ENCODE measurements around the gene ACVR1B.
A peak's percentile ranks its signal among the peaks of the same experiment; 100 is the strongest.

The ACVR1B gene

DNA sequence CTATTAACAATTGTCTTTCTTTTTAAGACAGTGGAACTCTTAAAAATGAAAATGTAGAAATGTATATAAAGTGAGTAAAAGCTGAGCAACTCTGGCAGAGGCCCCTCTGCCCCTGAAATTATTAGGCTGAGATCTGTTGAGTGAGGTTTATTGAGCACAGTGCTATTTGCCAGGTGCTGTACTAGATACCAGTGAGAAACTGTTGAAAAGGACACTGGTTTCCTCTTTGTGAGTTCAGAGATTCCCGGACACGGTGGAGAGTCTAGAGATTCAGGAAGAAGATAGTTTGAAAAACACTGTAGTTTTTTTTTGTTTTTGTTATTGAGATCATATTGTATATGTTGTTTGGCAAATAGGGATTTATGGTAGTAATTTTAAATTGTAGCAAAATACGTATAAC, 11.2 kb downstream of the ACVR1B start:
- no peak overlapping the region for H4K5ac ChIP-seq (ENCODE audit: low read length)
- WGBS (ENCODE audit: extremely low coverage, insufficient coverage, low lambda C conversion rate) = no CpG with 5 or more reads among the region's 3 CpGs
- H3K79me1 ChIP-seq (ENCODE audit: low read length) = peaks cover 19% of the 10 kb centered on the region
- H4K8ac ChIP-seq (ENCODE audit: low read depth, low read length) = no peak overlapping the region
- no peak overlapping the region for H2BK15ac ChIP-seq (replicated peaks; ENCODE audit: low read depth)
- H3K79me2 ChIP-seq (ENCODE audit: control insufficient read depth, insufficient read depth, low read length) = peaks cover 2% of the 10 kb centered on the region
- H3K4me3 ChIP-seq (ENCODE audit: low read length) = no peak overlapping the region
- no peaks in the 10 kb centered on the region for H3K27me3 ChIP-seq (ENCODE audit: insufficient read depth, low read length, poor library complexity)
- H2AK5ac ChIP-seq (ENCODE audit: low read length) = no peak overlapping the region
- no peak overlapping the region for H2BK120ac ChIP-seq (ENCODE audit: low read depth, low read length)
- H3K27ac ChIP-seq (ENCODE audit: low read depth, low read length) = no peak overlapping the region
- no peak overlapping the region for H3K4ac ChIP-seq (ENCODE audit: low read depth, low read length)
- H3K56ac ChIP-seq (ENCODE audit: low read length) = no peak overlapping the region
- H3K36me3 ChIP-seq (ENCODE audit: control insufficient read depth, insufficient read depth, low read length) = no peaks in the 10 kb centered on the region
- H3K4me2 ChIP-seq (ENCODE audit: low read length) = no peak overlapping the region
- no peak overlapping the region for H3K9ac ChIP-seq (ENCODE audit: low read length)
- H3K23ac ChIP-seq (ENCODE audit: low read length) = no peak overlapping the region
- H3K4me1 ChIP-seq (ENCODE audit: control insufficient read depth, low read depth, low read length) = no peaks in the 10 kb centered on the region
- H2BK5ac ChIP-seq (ENCODE audit: low read length) = no peak overlapping the region
- no peak overlapping the region for H3K18ac ChIP-seq (ENCODE audit: low read length)
- DNase-seq = no peak

DNA sequence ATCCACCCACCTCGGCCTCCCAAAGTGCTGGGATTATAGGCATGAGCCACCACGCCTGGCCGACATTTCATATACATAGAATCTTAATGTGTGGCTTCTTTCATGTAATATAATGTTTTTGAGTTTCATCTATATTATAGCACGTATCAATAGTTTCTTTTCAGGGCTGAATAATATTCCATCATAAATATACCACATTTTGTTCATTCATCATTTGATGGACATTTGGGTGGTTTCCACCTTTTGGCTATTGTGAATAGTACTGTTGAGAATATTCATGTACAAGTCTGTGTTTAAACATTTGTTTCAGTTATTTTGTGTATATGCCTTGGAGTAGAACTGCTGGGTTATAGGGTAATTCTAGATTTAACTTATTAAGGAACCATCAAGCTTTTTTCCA, 12.0 kb downstream of the ACVR1B start:
- Histone ChIP-seq H3K27ac (ENCODE audit: low read depth, low read length) (no peak overlapping the region), H3K4me2 (ENCODE audit: low read length) (no peak overlapping the region), H3K27me3 (ENCODE audit: insufficient read depth, low read length, poor library complexity) (no peaks in the 10 kb centered on the region), H3K4me1 (ENCODE audit: control insufficient read depth, low read depth, low read length) (no peaks in the 10 kb centered on the region), H4K8ac (ENCODE audit: low read depth, low read length) (no peak overlapping the region), H2BK120ac (ENCODE audit: low read depth, low read length) (no peak overlapping the region), H3K4me3 (ENCODE audit: low read length) (no peak overlapping the region), H3K9ac (ENCODE audit: low read length) (no peak overlapping the region), H2AK5ac (ENCODE audit: low read length) (no peak overlapping the region), H2BK5ac (ENCODE audit: low read length) (no peak overlapping the region), H3K36me3 (ENCODE audit: control insufficient read depth, insufficient read depth, low read length) (no peaks in the 10 kb centered on the region), H3K18ac (ENCODE audit: low read length) (no peak overlapping the region), H4K5ac (ENCODE audit: low read length) (no peak overlapping the region), H3K4ac (ENCODE audit: low read depth, low read length) (no peak overlapping the region), H3K23ac (ENCODE audit: low read length) (no peak overlapping the region), H3K79me1 (ENCODE audit: low read length) (peaks cover 17% of the 10 kb centered on the region), H3K79me2 (ENCODE audit: control insufficient read depth, insufficient read depth, low read length) (no peaks in the 10 kb centered on the region), H2BK15ac (replicated peaks; ENCODE audit: low read depth) (no peak overlapping the region), H3K56ac (ENCODE audit: low read length) (no peak overlapping the region)
- no peak for DNase-seq
- WGBS (ENCODE audit: extremely low coverage, insufficient coverage, low lambda C conversion rate) = no CpG with 5 or more reads among the region's 4 CpGs

DNA sequence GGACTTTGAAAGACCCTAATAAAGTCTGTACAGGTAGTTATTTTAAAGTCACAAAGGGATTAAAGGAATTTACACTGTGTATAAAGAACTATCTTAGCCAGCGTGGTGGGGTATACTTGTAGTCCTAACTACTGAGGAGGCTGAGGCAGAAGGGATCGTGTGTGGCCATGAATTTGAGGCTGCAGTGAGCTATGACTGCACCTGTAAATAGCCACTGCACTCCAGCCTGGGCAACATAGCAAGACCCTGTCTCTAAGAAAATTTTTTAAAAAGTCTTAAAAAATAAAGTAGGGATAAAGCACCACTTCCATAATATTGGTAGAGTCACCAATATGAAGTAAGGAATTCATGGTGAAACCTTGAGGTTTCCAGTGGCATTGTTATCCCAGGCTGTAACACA, 18.1 kb downstream of the ACVR1B start:
- Histone ChIP-seq H3K79me2 (ENCODE audit: control insufficient read depth, insufficient read depth, low read length) (no peaks in the 10 kb centered on the region), H3K56ac (ENCODE audit: low read length) (no peak overlapping the region), H2BK120ac (ENCODE audit: low read depth, low read length) (no peak overlapping the region), H2AK5ac (ENCODE audit: low read length) (no peak overlapping the region), H3K27me3 (ENCODE audit: insufficient read depth, low read length, poor library complexity) (no peaks in the 10 kb centered on the region), H3K4ac (ENCODE audit: low read depth, low read length) (no peak overlapping the region), H3K27ac (ENCODE audit: low read depth, low read length) (no peak overlapping the region), H4K5ac (ENCODE audit: low read length) (no peak overlapping the region), H3K79me1 (ENCODE audit: low read length) (peaks cover 12% of the 10 kb centered on the region), H4K8ac (ENCODE audit: low read depth, low read length) (no peak overlapping the region), H3K23ac (ENCODE audit: low read length) (no peak overlapping the region), H3K4me1 (ENCODE audit: control insufficient read depth, low read depth, low read length) (peaks cover 24% of the 10 kb centered on the region), H3K9ac (ENCODE audit: low read length) (no peak overlapping the region), H2BK5ac (ENCODE audit: low read length) (no peak overlapping the region), H2BK15ac (replicated peaks; ENCODE audit: low read depth) (no peak overlapping the region), H3K4me2 (ENCODE audit: low read length) (no peak overlapping the region), H3K18ac (ENCODE audit: low read length) (no peak overlapping the region), H3K4me3 (ENCODE audit: low read length) (no peak overlapping the region), H3K36me3 (ENCODE audit: control insufficient read depth, insufficient read depth, low read length) (no peaks in the 10 kb centered on the region)
- no CpG with 5 or more reads among the region's 2 CpGs for WGBS (ENCODE audit: extremely low coverage, insufficient coverage, low lambda C conversion rate)
- no peak for DNase-seq

DNA sequence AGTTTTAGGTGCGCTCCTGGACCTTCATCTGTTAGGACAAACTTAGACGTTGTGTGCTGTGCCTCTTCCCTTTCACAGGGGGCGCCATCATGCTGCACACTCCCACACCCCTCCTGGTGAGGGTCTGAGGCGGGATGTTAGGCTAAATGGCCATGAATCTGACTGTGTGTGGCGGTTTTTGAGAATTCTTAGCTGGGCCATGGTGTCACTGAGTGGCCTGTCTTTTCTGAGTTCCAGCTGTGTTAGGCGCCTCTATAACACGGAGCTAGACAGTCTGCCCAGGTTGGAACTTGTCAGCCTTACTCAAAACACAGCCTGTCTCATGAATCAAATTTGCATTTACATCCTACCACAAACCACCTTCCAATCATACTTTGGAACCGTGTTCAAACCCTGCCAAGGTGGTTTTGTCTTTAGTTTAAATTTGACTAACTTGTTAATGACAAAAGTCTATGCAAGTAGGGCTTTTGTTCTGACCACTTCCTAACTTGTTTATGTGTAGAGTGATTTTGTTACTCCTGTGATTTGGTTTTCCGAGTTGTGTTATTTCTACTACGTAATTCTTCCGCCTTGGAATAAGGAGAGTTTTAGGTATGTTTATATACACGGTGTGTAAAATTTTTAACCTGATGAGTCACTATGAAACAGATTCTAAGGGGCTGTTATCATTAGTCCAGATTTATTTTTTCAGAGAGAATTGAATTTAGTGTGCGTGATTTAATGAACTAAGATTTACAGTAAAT, 19.6 kb downstream of the ACVR1B start:
- Histone ChIP-seq H3K4me2 (ENCODE audit: low read length) (no peak overlapping the region), H3K4me3 (ENCODE audit: low read length) (no peak overlapping the region), H2BK120ac (ENCODE audit: low read depth, low read length) (no peak overlapping the region), H3K36me3 (ENCODE audit: control insufficient read depth, insufficient read depth, low read length) (no peaks in the 10 kb centered on the region), H4K5ac (ENCODE audit: low read length) (no peak overlapping the region), H3K4me1 (ENCODE audit: control insufficient read depth, low read depth, low read length) (peaks cover 34% of the 10 kb centered on the region), H3K18ac (ENCODE audit: low read length) (no peak overlapping the region), H2BK5ac (ENCODE audit: low read length) (no peak overlapping the region), H2BK15ac (replicated peaks; ENCODE audit: low read depth) (no peak overlapping the region), H3K27ac (ENCODE audit: low read depth, low read length) (no peak overlapping the region), H3K27me3 (ENCODE audit: insufficient read depth, low read length, poor library complexity) (no peaks in the 10 kb centered on the region), H3K23ac (ENCODE audit: low read length) (no peak overlapping the region), H3K9ac (ENCODE audit: low read length) (no peak overlapping the region), H3K4ac (ENCODE audit: low read depth, low read length) (no peak overlapping the region), H4K8ac (ENCODE audit: low read depth, low read length) (no peak overlapping the region), H3K79me2 (ENCODE audit: control insufficient read depth, insufficient read depth, low read length) (peaks cover 1% of the 10 kb centered on the region), H2AK5ac (ENCODE audit: low read length) (no peak overlapping the region), H3K79me1 (ENCODE audit: low read length) (peaks cover 15% of the 10 kb centered on the region), H3K56ac (ENCODE audit: low read length) (peak overlapping the region; percentile 25)
- DNase-seq = peak; percentile 81
- WGBS (ENCODE audit: extremely low coverage, insufficient coverage, low lambda C conversion rate) = 100% methylated on average over 1 of the region's 13 CpGs

DNA sequence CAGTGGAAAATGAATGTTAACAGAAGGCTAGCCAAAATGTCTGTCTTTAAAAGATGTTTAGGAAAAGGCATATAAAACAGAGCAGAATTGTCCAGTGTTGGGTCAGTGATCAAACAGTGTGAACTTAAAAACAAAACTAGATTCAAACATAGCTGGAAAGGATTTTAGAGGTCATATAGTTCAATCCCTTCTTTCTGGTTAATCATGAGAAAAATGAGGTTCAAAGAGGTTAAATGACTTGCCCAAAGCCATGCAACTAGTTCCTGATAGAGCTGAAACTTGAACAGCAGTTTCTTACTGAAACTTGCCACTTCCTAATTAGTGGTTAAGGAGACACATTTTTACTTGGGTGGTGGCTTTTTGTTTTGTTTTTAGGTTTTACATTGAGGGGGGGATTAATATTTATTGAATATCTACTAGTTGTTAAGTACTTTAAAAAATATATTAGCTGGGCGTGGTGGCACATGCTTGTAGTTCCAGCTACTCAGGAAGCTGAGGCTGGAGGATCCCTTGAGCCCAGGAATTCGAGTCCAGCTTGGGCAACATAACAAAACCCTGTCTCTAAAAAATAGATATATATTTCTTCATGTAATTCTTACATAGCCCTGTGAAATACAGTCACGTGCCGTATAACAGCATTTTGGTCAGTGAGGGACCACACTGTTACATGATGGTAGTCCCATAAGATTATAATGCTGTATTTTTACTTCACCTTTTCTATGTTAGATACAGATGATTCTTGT, 20.4 kb downstream of the ACVR1B start:
- Histone ChIP-seq H3K23ac (ENCODE audit: low read length) (no peak overlapping the region), H2BK5ac (ENCODE audit: low read length) (no peak overlapping the region), H3K79me1 (ENCODE audit: low read length) (peaks cover 15% of the 10 kb centered on the region), H3K36me3 (ENCODE audit: control insufficient read depth, insufficient read depth, low read length) (no peaks in the 10 kb centered on the region), H3K4me2 (ENCODE audit: low read length) (no peak overlapping the region), H3K9ac (ENCODE audit: low read length) (no peak overlapping the region), H2BK120ac (ENCODE audit: low read depth, low read length) (no peak overlapping the region), H3K18ac (ENCODE audit: low read length) (no peak overlapping the region), H3K4me3 (ENCODE audit: low read length) (no peak overlapping the region), H3K27ac (ENCODE audit: low read depth, low read length) (no peak overlapping the region), H4K8ac (ENCODE audit: low read depth, low read length) (no peak overlapping the region), H2AK5ac (ENCODE audit: low read length) (no peak overlapping the region), H3K56ac (ENCODE audit: low read length) (no peak overlapping the region), H3K4me1 (ENCODE audit: control insufficient read depth, low read depth, low read length) (peaks cover 34% of the 10 kb centered on the region), H2BK15ac (replicated peaks; ENCODE audit: low read depth) (no peak overlapping the region), H3K27me3 (ENCODE audit: insufficient read depth, low read length, poor library complexity) (no peaks in the 10 kb centered on the region), H3K79me2 (ENCODE audit: control insufficient read depth, insufficient read depth, low read length) (peaks cover 1% of the 10 kb centered on the region), H4K5ac (ENCODE audit: low read length) (no peak overlapping the region), H3K4ac (ENCODE audit: low read depth, low read length) (no peak overlapping the region)
- WGBS (ENCODE audit: extremely low coverage, insufficient coverage, low lambda C conversion rate) = no CpG with 5 or more reads among the region's 4 CpGs
- no peak for DNase-seq

All from mesendoderm (in vitro differentiated cells).